Trophoblast cell (in vitro differentiated cells and primary cell): ENCODE data around the gene SNX22.

Experiments
- DNase-seq, 2 donors: peaks; one replicate each; pipeline ENCODE4 v3.0.0-alpha.2; 2016
- H2AFZ ChIP-seq: 2 replicates; pipeline ENCODE4 v1.6.1; 2013; ENCODE audit warnings: low read length, moderate library complexity, mild to moderate bottlenecking; ENCODE audit not compliant: insufficient read depth, poor library complexity
- H2AK5ac ChIP-seq: 2 replicates; pipeline ENCODE4 v1.6.1; 2013; ENCODE audit warnings: mild to moderate bottlenecking, low read length
- H2BK120ac ChIP-seq: 2 replicates; pipeline ENCODE4 v1.6.1; 2013; ENCODE audit warnings: low read length, mild to moderate bottlenecking, moderate library complexity; ENCODE audit not compliant: insufficient read depth, poor library complexity
- H2BK12ac ChIP-seq: 2 replicates; pipeline ENCODE4 v1.6.1; 2013; ENCODE audit warnings: mild to moderate bottlenecking, low read length, moderate library complexity
- H2BK5ac ChIP-seq: 2 replicates; pipeline ENCODE4 v1.6.1; 2013; ENCODE audit warnings: low read length, low read depth, moderate library complexity, mild to moderate bottlenecking; ENCODE audit not compliant: poor library complexity
- H3K14ac ChIP-seq: 2 replicates; pipeline ENCODE4 v1.6.1; 2013; ENCODE audit warnings: mild to moderate bottlenecking, low read length
- H3K18ac ChIP-seq: 2 replicates; pipeline ENCODE4 v1.6.1; 2013; ENCODE audit warnings: mild to moderate bottlenecking, low read length
- H3K23ac ChIP-seq: 2 replicates; pipeline ENCODE4 v1.6.1; 2013; ENCODE audit warnings: low read length
- H3K27ac ChIP-seq: 2 replicates; pipeline ENCODE4 v1.5.1; 2013; ENCODE audit warnings: low read depth, mild to moderate bottlenecking, inconsistent platforms, low read length, moderate library complexity
- H3K27me3 ChIP-seq: 2 replicates; pipeline ENCODE4 v1.6.1; 2013; ENCODE audit warnings: inconsistent platforms, mild to moderate bottlenecking, low read length, moderate library complexity; ENCODE audit not compliant: insufficient read depth
- H3K36me3 ChIP-seq, 2 experiments: 1 replicate in 1 of 2; 2 replicates in 1 of 2; pipeline ENCODE4 v1.6.1; 2013; ENCODE audit warnings: low read length in 2 of 2, mild to moderate bottlenecking in 2 of 2, moderate library complexity in 1 of 2; ENCODE audit not compliant: insufficient read depth in 2 of 2, control insufficient read depth in 1 of 2
- H3K4ac ChIP-seq: 2 replicates; pipeline ENCODE4 v1.6.1; 2013; ENCODE audit warnings: low read depth, mild to moderate bottlenecking, low read length, moderate library complexity
- H3K4me1 ChIP-seq, 2 experiments: 1 replicate in 1 of 2; 2 replicates in 1 of 2; pipeline ENCODE4 v1.6.1; 2013; ENCODE audit warnings: low read length in 2 of 2, mild to moderate bottlenecking in 2 of 2, moderate library complexity in 1 of 2; ENCODE audit not compliant: insufficient read depth in 2 of 2, control insufficient read depth in 1 of 2
- H3K4me2 ChIP-seq: 2 replicates; pipeline ENCODE4 v1.6.1; 2013; ENCODE audit warnings: inconsistent platforms, mild to moderate bottlenecking, low read length, moderate library complexity
- H3K4me3 ChIP-seq: 2 replicates; pipeline ENCODE4 v1.5.1; 2013; ENCODE audit warnings: mild to moderate bottlenecking, low read depth, low read length, inconsistent platforms
- H3K79me1 ChIP-seq: one replicate; pipeline ENCODE4 v1.6.1; 2013; ENCODE audit warnings: low read length
- H3K79me2 ChIP-seq: 2 replicates; pipeline ENCODE4 v1.6.1; 2013; ENCODE audit warnings: low read length, mild to moderate bottlenecking; ENCODE audit not compliant: control insufficient read depth, insufficient read depth, poor library complexity
- H3K9ac ChIP-seq: 2 replicates; pipeline ENCODE4 v1.6.1; 2013; ENCODE audit warnings: mild to moderate bottlenecking, low read length
- H3K9me3 ChIP-seq: 2 replicates; pipeline ENCODE4 v1.6.1; 2013; ENCODE audit warnings: low read depth, mild to moderate bottlenecking, control low read depth, inconsistent platforms, low read length; ENCODE audit not compliant: insufficient read depth
- H4K12ac ChIP-seq: 2 replicates; pipeline ENCODE4 v1.6.1; 2013; ENCODE audit warnings: low read depth, mild to moderate bottlenecking, low read length, moderate library complexity
- H4K8ac ChIP-seq: 2 replicates; pipeline ENCODE4 v1.6.1; 2013; ENCODE audit warnings: low read depth, mild to moderate bottlenecking, low read length, moderate library complexity
- H4K91ac ChIP-seq: one replicate; pipeline ENCODE4 v1.6.1; 2013; ENCODE audit warnings: low read depth, mild to moderate bottlenecking, low read length, moderate library complexity
- WGBS: extraction: QIAGEN DNeasy Blood & Tissue Kit; methylation state at CpG from one replicate; pipeline ENCODE4 v1.1.7; 2013; ENCODE audit warnings: missing lambda C conversion rate; ENCODE audit not compliant: insufficient read length, insufficient coverage; ENCODE audit errors: extremely low coverage; 5-methylcytosine and 5-hydroxymethylcytosine counted together

The SNX22 gene

DNA sequence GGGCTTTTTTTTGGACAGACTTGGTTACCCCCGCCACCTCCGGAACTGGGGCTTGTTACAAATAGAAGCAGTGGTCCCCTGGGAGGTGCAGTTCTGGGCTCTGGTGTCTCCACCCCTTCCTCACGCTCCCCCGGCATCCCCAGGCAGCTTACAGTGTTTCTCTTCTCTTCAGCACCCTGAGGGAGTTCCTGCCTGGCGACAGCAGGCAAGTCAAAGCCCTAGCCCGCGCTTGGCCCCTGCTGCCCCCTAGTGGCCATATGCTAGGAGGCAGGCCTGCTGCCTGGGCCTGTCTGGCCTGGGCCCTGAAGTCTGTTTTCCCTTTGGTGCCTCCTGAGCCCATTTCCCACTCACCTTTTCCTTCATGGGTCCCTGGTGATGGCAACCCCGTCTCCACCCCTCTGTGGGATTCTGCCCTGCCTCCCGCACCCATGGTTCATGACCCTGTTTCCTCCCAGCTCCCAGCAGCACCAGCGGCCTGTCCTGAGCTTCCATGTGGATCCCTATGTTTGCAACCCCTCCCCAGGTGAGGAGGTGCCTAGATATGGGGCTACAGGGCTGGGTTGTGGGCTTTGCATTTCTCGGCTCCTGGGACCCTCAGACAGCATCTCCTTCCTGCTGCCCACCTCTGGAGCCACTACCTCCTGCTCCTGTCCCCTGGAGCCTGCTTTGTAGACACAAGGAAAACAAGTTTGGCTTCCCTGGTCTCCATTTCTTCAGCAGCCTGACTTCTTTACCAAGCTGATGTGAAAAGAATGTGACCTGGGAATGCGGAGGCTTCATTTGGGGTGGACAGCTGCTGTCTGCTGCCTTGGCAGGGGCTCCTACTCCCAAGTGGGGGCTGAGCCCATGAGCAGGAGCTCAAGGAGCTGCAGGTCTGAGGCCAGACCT lies 2.2 kb downstream of the SNX22 start:
- Histone ChIP-seq H2AK5ac (no peak overlapping the region), H2AFZ (no peak overlapping the region), H4K12ac (no peak overlapping the region), H3K4ac (no peak overlapping the region), H3K4me1 (peaks cover 4 to 14% of the 10 kb centered on the region in 2 experiments), H3K27me3 (peaks cover 16% of the 10 kb centered on the region), H3K4me2 (no peak overlapping the region), H2BK120ac (no peak overlapping the region), H2BK12ac (no peak overlapping the region), H3K79me2 (no peaks in the 10 kb centered on the region), H3K27ac (no peak overlapping the region), H3K18ac (no peak overlapping the region), H4K91ac (no peak overlapping the region), H4K8ac (peak overlapping the region; percentile 8), H3K9me3 (no peaks in the 10 kb centered on the region), H3K79me1 (peaks cover 2% of the 10 kb centered on the region), H3K23ac (no peak overlapping the region), H3K14ac (no peak overlapping the region), H2BK5ac (no peak overlapping the region), H3K36me3 (peaks cover 33 to 37% of the 10 kb centered on the region in 2 experiments), H3K4me3 (no peak overlapping the region), H3K9ac (no peak overlapping the region)
- no CpG with 5 or more reads among the region's 12 CpGs for WGBS
- peak; percentile 93 to 95 for DNase-seq

DNA sequence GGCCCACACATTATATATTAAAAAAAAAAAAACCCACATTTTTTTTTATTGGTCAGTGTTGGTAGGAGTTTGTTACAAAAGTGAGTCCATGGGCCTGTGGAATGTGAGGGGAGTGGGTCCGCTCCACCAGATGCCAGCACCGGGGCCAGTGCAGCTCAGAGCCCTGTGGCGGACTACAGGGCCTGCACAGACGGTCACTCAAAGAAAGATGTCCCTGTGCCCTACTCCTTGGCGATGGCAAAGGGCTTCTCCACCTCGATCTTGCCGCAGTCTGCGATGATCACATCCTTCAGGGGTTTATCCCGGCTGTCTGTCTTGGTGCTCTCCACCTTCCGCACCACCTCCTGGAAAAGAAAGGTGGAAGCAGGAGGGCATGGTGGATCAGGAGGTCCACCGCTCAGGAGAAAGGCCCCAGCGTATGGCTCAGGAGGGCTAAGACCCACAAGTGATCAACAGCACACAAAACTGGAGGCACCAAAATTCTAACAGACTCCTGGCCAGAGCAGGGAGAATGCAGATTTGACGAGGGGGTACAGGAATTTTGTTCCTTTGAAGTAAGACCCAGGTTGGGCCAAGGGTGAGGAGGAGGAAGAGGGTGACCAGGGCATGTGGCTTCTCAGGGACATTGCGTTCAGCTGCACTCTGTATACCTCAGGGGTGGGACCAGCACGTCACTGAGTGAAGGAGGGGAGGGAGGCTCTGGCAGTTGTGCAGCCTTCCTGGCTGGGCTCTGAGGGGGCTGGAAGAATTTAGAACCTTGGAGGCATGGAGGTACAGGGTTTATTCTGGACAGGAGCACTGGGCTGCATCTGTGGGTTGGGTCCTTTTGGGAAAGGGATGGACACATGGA lies 4.5 kb downstream of the SNX22 start:
- H2AFZ ChIP-seq = no peak overlapping the region
- no peak overlapping the region for H3K4ac ChIP-seq
- H4K91ac ChIP-seq = no peak overlapping the region
- no peak overlapping the region for H2BK12ac ChIP-seq
- no peak overlapping the region for H3K4me3 ChIP-seq
- H3K79me2 ChIP-seq = no peaks in the 10 kb centered on the region
- no peak for DNase-seq
- H3K23ac ChIP-seq = no peak overlapping the region
- no peak overlapping the region for H2BK120ac ChIP-seq
- no CpG with 5 or more reads among the region's 15 CpGs for WGBS
- no peak overlapping the region for H3K9ac ChIP-seq
- peaks cover 4 to 13% of the 10 kb centered on the region in 2 experiments for H3K4me1 ChIP-seq
- H3K27me3 ChIP-seq = peaks cover 16% of the 10 kb centered on the region
- H3K18ac ChIP-seq = no peak overlapping the region
- H3K27ac ChIP-seq = no peak overlapping the region
- no peaks in the 10 kb centered on the region for H3K9me3 ChIP-seq
- H2BK5ac ChIP-seq = no peak overlapping the region
- no peak overlapping the region for H3K14ac ChIP-seq
- peaks cover 2% of the 10 kb centered on the region for H3K79me1 ChIP-seq
- no peak overlapping the region for H4K12ac ChIP-seq
- no peak overlapping the region for H3K4me2 ChIP-seq
- H2AK5ac ChIP-seq = no peak overlapping the region
- no peak overlapping the region for H4K8ac ChIP-seq
- H3K36me3 ChIP-seq = peaks cover 52 to 53% of the 10 kb centered on the region in 2 experiments

DNA sequence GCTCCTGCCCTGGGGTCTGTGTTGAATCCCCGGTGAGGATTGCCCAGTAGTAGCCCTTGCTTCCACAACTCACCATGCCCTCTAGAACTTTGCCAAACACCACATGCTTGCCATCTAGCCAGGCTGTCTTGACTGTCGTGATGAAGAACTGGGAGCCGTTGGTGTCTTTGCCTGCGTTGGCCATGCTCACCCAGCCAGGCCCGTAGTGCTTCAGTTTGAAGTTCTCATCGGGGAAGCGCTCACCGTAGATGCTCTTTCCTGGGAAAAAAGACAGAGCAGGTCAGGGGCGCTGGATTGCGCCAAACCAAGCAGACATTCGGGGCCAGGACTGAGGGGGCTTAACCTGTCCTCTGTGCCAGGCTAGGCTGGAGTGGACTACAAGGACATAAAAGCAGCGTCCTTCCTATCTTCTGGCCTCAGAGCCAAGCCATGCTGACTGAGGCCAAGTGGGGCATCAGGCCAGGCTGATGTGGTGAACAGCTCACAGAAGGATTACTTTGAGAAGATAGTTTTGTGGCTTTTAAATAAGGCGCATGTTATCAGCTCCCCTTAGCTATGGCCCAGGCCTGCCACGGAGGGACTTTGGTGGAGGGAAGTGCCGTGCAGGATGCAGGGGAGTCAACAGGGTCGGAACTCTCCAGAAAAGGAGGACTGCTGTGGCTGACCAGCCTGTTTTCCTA lies 5.3 kb downstream of the SNX22 start:
- Histone ChIP-seq H2BK120ac (no peak overlapping the region), H3K9ac (no peak overlapping the region), H3K27ac (peak overlapping the region; percentile 8), H3K18ac (no peak overlapping the region), H3K36me3 (peaks cover 56 to 58% of the 10 kb centered on the region in 2 experiments), H2AFZ (no peak overlapping the region), H2BK5ac (no peak overlapping the region), H3K79me1 (no peaks in the 10 kb centered on the region), H3K79me2 (peaks cover 2% of the 10 kb centered on the region), H3K4me3 (no peak overlapping the region), H3K4ac (no peak overlapping the region), H4K12ac (no peak overlapping the region), H3K14ac (no peak overlapping the region), H4K8ac (no peak overlapping the region), H2AK5ac (no peak overlapping the region), H2BK12ac (no peak overlapping the region), H3K4me2 (no peak overlapping the region), H3K27me3 (peaks cover 13% of the 10 kb centered on the region), H3K4me1 (peaks cover 5 to 9% of the 10 kb centered on the region in 2 experiments), H3K23ac (no peak overlapping the region), H3K9me3 (no peaks in the 10 kb centered on the region), H4K91ac (no peak overlapping the region)
- DNase-seq = no peak
- WGBS = no CpG with 5 or more reads among the region's 16 CpGs

DNA sequence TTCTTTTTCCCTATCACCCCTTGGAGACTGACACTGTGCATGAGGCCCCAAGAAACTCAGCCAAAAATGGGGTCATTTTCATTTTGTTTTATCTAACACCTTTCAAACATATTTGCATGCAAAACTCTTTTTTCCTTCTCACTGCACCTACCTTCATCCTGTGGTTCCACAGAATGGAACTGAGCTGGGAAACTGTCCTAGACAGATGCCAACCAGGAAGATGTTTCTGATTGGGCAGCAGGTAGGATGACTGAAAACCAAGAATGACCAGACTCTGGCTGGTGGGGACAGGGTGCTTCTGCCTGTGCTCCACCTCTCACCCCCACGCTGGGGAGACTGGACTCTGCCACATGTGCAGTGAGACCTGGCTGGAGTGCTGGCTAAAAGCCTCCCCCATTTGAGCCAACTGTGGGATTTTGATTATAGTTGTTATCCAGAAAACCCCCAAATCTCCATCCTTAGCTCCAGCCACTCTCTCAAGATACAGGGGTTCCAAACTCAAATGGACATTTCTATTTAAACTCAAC lies 6.1 kb downstream of the SNX22 start:
- Histone ChIP-seq H2AK5ac (no peak overlapping the region), H4K12ac (no peak overlapping the region), H2BK5ac (no peak overlapping the region), H3K79me2 (peaks cover 4% of the 10 kb centered on the region), H3K27me3 (peaks cover 4% of the 10 kb centered on the region), H3K4ac (no peak overlapping the region), H3K4me3 (no peak overlapping the region), H4K8ac (no peak overlapping the region), H2AFZ (no peak overlapping the region), H2BK120ac (no peak overlapping the region), H3K9me3 (no peaks in the 10 kb centered on the region), H3K79me1 (peaks cover 2% of the 10 kb centered on the region), H2BK12ac (no peak overlapping the region), H3K36me3 (peaks cover 56 to 59% of the 10 kb centered on the region in 2 experiments), H3K27ac (no peak overlapping the region), H3K4me2 (no peak overlapping the region), H3K9ac (no peak overlapping the region), H3K23ac (no peak overlapping the region), H3K4me1 (peaks cover 3 to 5% of the 10 kb centered on the region in 2 experiments), H4K91ac (no peak overlapping the region), H3K18ac (no peak overlapping the region), H3K14ac (no peak overlapping the region)
- WGBS = no CpG with 5 or more reads among the region's 1 CpG
- DNase-seq = no peak
